ENCODE data around the gene VWC2.

Gene VWC2

GRCh38 chr7:49774459-49775064 is 1.1 kb downstream of the VWC2 start:
- Histone ChIP-seq H3K36me3 (ENCODE audit: control insufficient read depth, insufficient read depth, low read length) (no peaks in the 10 kb centered on the region), H2AFZ (no peak overlapping the region), H3K9ac (no peak overlapping the region), H3K4me3 (ENCODE audit: low read depth, low read length) (peak overlapping the region; percentile 34), H3K4me2 (ENCODE audit: low read length) (peak overlapping the region; percentile 79), H3K79me2 (no peaks in the 10 kb centered on the region), H3K27ac (no peak overlapping the region), H3K27me3 (ENCODE audit: control insufficient read depth, insufficient read depth, low read length) (no peaks in the 10 kb centered on the region), H3K4me1 (no peaks in the 10 kb centered on the region), H3K9me3 (ENCODE audit: control insufficient read depth, low read length) (no peaks in the 10 kb centered on the region)
- TF ChIP-seq CTCF (IDR thresholded peaks at IDR 0.05), result no peak

- Histone ChIP-seq H3K27me3 (ENCODE audit: control insufficient read depth, insufficient read depth, low read length) (no peaks in the 10 kb centered on the region), H3K4me3 (ENCODE audit: low read depth, low read length) (peak overlapping the region; percentile 34), H3K79me2 (no peaks in the 10 kb centered on the region), H3K27ac (no peak overlapping the region), H3K4me2 (ENCODE audit: low read length) (peak overlapping the region; percentile 79), H3K9me3 (ENCODE audit: control insufficient read depth, low read length) (no peaks in the 10 kb centered on the region), H3K4me1 (no peaks in the 10 kb centered on the region), H3K9ac (no peak overlapping the region), H3K36me3 (ENCODE audit: control insufficient read depth, insufficient read depth, low read length) (no peaks in the 10 kb centered on the region), H2AFZ (no peak overlapping the region)
- no peak for TF ChIP-seq CTCF (IDR thresholded peaks at IDR 0.05)
These were observed 1.9 kb downstream of the VWC2 start for GRCh38 chr7:49775065-49775948.

- Histone ChIP-seq H3K27ac (no peak overlapping the region), H3K27me3 (ENCODE audit: control insufficient read depth, insufficient read depth, low read length) (no peaks in the 10 kb centered on the region), H3K9ac (no peak overlapping the region), H2AFZ (no peak overlapping the region), H3K4me3 (ENCODE audit: low read depth, low read length) (no peak overlapping the region), H3K36me3 (ENCODE audit: control insufficient read depth, insufficient read depth, low read length) (no peaks in the 10 kb centered on the region), H3K4me2 (ENCODE audit: low read length) (peak overlapping the region; percentile 57), H3K79me2 (no peaks in the 10 kb centered on the region), H3K9me3 (ENCODE audit: control insufficient read depth, low read length) (no peaks in the 10 kb centered on the region), H3K4me1 (no peaks in the 10 kb centered on the region)
- no peak for TF ChIP-seq CTCF (IDR thresholded peaks at IDR 0.05)
These were observed 2.6 kb downstream of the VWC2 start for GRCh38 chr7:49775949-49776443.

GRCh38 chr7:49776994-49777393 is 3.6 kb downstream of the VWC2 start:
- H3K4me3 ChIP-seq (ENCODE audit: low read depth, low read length), result no peak overlapping the region
- H3K4me1 ChIP-seq, result no peaks in the 10 kb centered on the region
- no peaks in the 10 kb centered on the region for H3K79me2 ChIP-seq
- H3K9ac ChIP-seq, result no peak overlapping the region
- H3K27me3 ChIP-seq (ENCODE audit: control insufficient read depth, insufficient read depth, low read length), result no peaks in the 10 kb centered on the region
- no peak overlapping the region for H3K27ac ChIP-seq
- no peaks in the 10 kb centered on the region for H3K36me3 ChIP-seq (ENCODE audit: control insufficient read depth, insufficient read depth, low read length)
- no peak for TF ChIP-seq CTCF (IDR thresholded peaks at IDR 0.05)
- H2AFZ ChIP-seq, result no peak overlapping the region
- H3K9me3 ChIP-seq (ENCODE audit: control insufficient read depth, low read length), result no peaks in the 10 kb centered on the region
- no peak overlapping the region for H3K4me2 ChIP-seq (ENCODE audit: low read length)
